GM19468 (cell line): ENCODE measurements around the gene NUDT22.

Experiments used
- ATAC-seq: cut with Tn5 transposase; IDR thresholded peaks from one replicate; pipeline ENCODE4 v1.9.1; 2021; ENCODE audit warnings: mild to moderate bottlenecking, moderate library complexity, moderate number of reproducible peaks; ENCODE audit not compliant: unreplicated experiment; ENCODE audit errors: extremely low read depth

The NUDT22 gene

GRCh38 chr11:64206457-64207255, 19.4 kb upstream of the NUDT22 start, which contains the start of gene FERMT3:
Gene FERMT3 (plus strand): TSS chr11:64206721. CDS start chr11:64207365, 644 bp downstream.
- ATAC-seq = no peak

GRCh38 chr11:64207256-64208085, 18.6 kb upstream of the NUDT22 start:
- peak; percentile 70 for ATAC-seq

- no peak for ATAC-seq
These were observed 17.8 kb upstream of the NUDT22 start for GRCh38 chr11:64208086-64208795.

GRCh38 chr11:64208796-64209562, 17.1 kb upstream of the NUDT22 start:
- no peak for ATAC-seq

GRCh38 chr11:64209563-64209843, 16.6 kb upstream of the NUDT22 start:
- no peak for ATAC-seq

- no peak for ATAC-seq
These were observed 15.6 kb upstream of the NUDT22 start for GRCh38 chr11:64210301-64211020.

- no peak for ATAC-seq
These were observed 14.7 kb upstream of the NUDT22 start for GRCh38 chr11:64211181-64211872.

GRCh38 chr11:64216879-64217278, 9.2 kb upstream of the NUDT22 start:
- ATAC-seq = no peak

GRCh38 chr11:64218628-64219353, 7.3 kb upstream of the NUDT22 start:
- ATAC-seq = no peak

- ATAC-seq = no peak
These were observed 6.8 kb upstream of the NUDT22 start for GRCh38 chr11:64219354-64219684.

GRCh38 chr11:64219755-64220154, 6.3 kb upstream of the NUDT22 start:
- ATAC-seq = no peak

- no peak for ATAC-seq
These were observed 5.8 kb upstream of the NUDT22 start for GRCh38 chr11:64220271-64220670.

- no peak for ATAC-seq
These were observed 5.3 kb upstream of the NUDT22 start for GRCh38 chr11:64220798-64221197.

GRCh38 chr11:64222651-64223000, 3.4 kb upstream of the NUDT22 start:
- ATAC-seq = no peak

- no peak for ATAC-seq
These were observed 2.9 kb upstream of the NUDT22 start for GRCh38 chr11:64223001-64223651.

GRCh38 chr11:64224151-64224890, 1.8 kb upstream of the NUDT22 start:
- no peak for ATAC-seq

GRCh38 chr11:64224891-64225607, 1.0 kb upstream of the NUDT22 start:
- no peak for ATAC-seq
